OCI-LY1 (cell line): Measurements from ENCODE around the gene ARHGAP10.

Source experiments
- EZH2 ChIP-seq: fragments of 200-600 bp; sonication (generic), shearing (Covaris generic); IDR thresholded peaks from 2 replicates; pipeline ENCODE4 v1.8.0; 2017; ENCODE audit warnings: borderline replicate concordance, mixed run types, mild to moderate bottlenecking, antibody characterized with exemption, low read length, moderate library complexity, mixed read lengths
- TF ChIP-seq, protein P1 (sequence below): fragments of 200-600 bp; sonication (generic), shearing (Covaris generic); IDR thresholded peaks from 2 replicates; pipeline ENCODE4 v1.5.1; 2017; ENCODE audit warnings: mild to moderate bottlenecking, antibody characterized with exemption, low read length, moderate library complexity, mixed read lengths

- no peak for TF ChIP-seq EZH2
- TF ChIP-seq, protein P1, sequence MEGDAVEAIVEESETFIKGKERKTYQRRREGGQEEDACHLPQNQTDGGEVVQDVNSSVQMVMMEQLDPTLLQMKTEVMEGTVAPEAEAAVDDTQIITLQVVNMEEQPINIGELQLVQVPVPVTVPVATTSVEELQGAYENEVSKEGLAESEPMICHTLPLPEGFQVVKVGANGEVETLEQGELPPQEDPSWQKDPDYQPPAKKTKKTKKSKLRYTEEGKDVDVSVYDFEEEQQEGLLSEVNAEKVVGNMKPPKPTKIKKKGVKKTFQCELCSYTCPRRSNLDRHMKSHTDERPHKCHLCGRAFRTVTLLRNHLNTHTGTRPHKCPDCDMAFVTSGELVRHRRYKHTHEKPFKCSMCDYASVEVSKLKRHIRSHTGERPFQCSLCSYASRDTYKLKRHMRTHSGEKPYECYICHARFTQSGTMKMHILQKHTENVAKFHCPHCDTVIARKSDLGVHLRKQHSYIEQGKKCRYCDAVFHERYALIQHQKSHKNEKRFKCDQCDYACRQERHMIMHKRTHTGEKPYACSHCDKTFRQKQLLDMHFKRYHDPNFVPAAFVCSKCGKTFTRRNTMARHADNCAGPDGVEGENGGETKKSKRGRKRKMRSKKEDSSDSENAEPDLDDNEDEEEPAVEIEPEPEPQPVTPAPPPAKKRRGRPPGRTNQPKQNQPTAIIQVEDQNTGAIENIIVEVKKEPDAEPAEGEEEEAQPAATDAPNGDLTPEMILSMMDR: peak; percentile 43
Observed at GRCh38 chr4:148044912-148045352, 313.0 kb downstream of the ARHGAP10 start.
